OCI-LY3 (cell line): ENCODE data around the gene HS2ST1.

ENCODE experiments used
- CTCF ChIP-seq: fragments of 200-600, 300-600 bp; sonication (generic); IDR thresholded peaks from 2 replicates; pipeline ENCODE4 v1.5.1; 2014; ENCODE audit warnings: antibody characterized with exemption, low read length, low read depth
- EZH2phosphoT487 ChIP-seq: fragments of 200-600 bp; shearing (Covaris generic); IDR thresholded peaks from 2 replicates; pipeline ENCODE4 v1.6.1; 2018; ENCODE audit warnings: antibody characterized with exemption, mixed run types, low read depth

DNA sequence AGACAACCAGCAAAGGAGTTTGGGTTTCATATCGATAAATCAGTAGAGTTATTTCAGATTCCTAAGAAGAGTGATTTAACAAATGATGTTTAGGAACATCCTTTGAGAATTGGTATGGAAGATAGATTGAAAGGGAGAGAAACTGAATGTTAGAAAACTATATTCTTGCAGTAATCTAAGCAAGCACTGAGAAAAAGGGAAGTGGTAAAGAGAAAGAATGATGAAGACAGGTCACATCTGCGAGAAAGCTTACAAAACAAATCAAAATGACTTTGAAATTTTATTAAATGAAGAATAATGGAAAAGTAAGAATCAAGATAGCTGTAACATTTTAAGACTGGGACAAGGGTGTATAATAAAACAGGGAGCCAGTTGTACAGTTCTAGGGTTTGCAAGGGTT is 177.0 kb downstream of the HS2ST1 start:
- no peak for TF ChIP-seq CTCF
- TF ChIP-seq EZH2phosphoT487, result no peak
